ENCODE measurements around the gene ROR1.

ROR1 gene

DNA sequence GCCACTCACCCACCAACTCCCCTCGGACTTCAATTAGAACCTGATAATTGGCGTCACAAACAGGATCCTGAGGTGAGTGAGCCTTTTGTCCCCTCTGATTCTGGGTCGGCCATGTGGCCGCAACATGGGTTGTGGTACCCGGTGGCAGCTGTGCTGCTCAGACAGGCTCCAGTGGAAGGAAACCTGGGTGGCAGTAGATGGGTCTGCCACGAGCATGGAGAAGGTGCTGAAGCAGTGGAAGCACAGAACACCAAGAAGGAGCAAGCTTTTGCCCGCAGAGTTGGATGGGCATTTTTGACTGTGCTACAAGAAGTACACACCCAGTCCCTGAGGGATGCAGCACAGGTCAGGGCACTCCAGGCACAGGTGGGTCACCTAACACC lies 413.1 kb downstream of the ROR1 start:
- TF ChIP-seq, protein P1, sequence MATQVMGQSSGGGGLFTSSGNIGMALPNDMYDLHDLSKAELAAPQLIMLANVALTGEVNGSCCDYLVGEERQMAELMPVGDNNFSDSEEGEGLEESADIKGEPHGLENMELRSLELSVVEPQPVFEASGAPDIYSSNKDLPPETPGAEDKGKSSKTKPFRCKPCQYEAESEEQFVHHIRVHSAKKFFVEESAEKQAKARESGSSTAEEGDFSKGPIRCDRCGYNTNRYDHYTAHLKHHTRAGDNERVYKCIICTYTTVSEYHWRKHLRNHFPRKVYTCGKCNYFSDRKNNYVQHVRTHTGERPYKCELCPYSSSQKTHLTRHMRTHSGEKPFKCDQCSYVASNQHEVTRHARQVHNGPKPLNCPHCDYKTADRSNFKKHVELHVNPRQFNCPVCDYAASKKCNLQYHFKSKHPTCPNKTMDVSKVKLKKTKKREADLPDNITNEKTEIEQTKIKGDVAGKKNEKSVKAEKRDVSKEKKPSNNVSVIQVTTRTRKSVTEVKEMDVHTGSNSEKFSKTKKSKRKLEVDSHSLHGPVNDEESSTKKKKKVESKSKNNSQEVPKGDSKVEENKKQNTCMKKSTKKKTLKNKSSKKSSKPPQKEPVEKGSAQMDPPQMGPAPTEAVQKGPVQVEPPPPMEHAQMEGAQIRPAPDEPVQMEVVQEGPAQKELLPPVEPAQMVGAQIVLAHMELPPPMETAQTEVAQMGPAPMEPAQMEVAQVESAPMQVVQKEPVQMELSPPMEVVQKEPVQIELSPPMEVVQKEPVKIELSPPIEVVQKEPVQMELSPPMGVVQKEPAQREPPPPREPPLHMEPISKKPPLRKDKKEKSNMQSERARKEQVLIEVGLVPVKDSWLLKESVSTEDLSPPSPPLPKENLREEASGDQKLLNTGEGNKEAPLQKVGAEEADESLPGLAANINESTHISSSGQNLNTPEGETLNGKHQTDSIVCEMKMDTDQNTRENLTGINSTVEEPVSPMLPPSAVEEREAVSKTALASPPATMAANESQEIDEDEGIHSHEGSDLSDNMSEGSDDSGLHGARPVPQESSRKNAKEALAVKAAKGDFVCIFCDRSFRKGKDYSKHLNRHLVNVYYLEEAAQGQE (IDR thresholded peaks at IDR 0.05; ENCODE audit: insufficient read depth in 1 of 2, low read depth in 2 of 2, low read length in 2 of 2) = no peak
- TF ChIP-seq SIN3A (IDR thresholded peaks at IDR 0.05; ENCODE audit: borderline replicate concordance, insufficient read depth, low read length) = no peak
- no peak for TF ChIP-seq TAF1 (IDR thresholded peaks at IDR 0.05; ENCODE audit: borderline replicate concordance, insufficient read depth, low read length)
- TF ChIP-seq FOXP2 (optimal IDR thresholded peaks at IDR 0.05; ENCODE audit: borderline replicate concordance, extremely low read depth, extremely low read length, insufficient read depth) = no peak
- no peak for TF ChIP-seq POLR2AphosphoS5 (IDR thresholded peaks at IDR 0.05; ENCODE audit: low read depth, low read length)

GRCh38 chr1:64187646-64188045 lies 413.8 kb downstream of the ROR1 start:
- TF ChIP-seq, protein P1 (IDR thresholded peaks at IDR 0.05; ENCODE audit: insufficient read depth in 1 of 2, low read depth in 2 of 2, low read length in 2 of 2) = no peak
- no peak for TF ChIP-seq SIN3A (IDR thresholded peaks at IDR 0.05; ENCODE audit: borderline replicate concordance, insufficient read depth, low read length)
- no peak for TF ChIP-seq TAF1 (IDR thresholded peaks at IDR 0.05; ENCODE audit: borderline replicate concordance, insufficient read depth, low read length)
- TF ChIP-seq POLR2AphosphoS5 (IDR thresholded peaks at IDR 0.05; ENCODE audit: low read depth, low read length) = no peak
- no peak for TF ChIP-seq FOXP2 (optimal IDR thresholded peaks at IDR 0.05; ENCODE audit: borderline replicate concordance, extremely low read depth, extremely low read length, insufficient read depth)

- TF ChIP-seq, protein P1 (IDR thresholded peaks at IDR 0.05; ENCODE audit: insufficient read depth in 1 of 2, low read depth in 2 of 2, low read length in 2 of 2) = no peak
- TF ChIP-seq TAF1 (IDR thresholded peaks at IDR 0.05; ENCODE audit: borderline replicate concordance, insufficient read depth, low read length) (no peak), SIN3A (IDR thresholded peaks at IDR 0.05; ENCODE audit: borderline replicate concordance, insufficient read depth, low read length) (no peak), POLR2AphosphoS5 (IDR thresholded peaks at IDR 0.05; ENCODE audit: low read depth, low read length) (no peak), FOXP2 (optimal IDR thresholded peaks at IDR 0.05; ENCODE audit: borderline replicate concordance, extremely low read depth, extremely low read length, insufficient read depth) (no peak)
Measured at GRCh38 chr1:64192290-64192689, 418.5 kb downstream of the ROR1 start.

GRCh38 chr1:64194168-64195080 lies 420.6 kb downstream of the ROR1 start:
- TF ChIP-seq FOXP2 (optimal IDR thresholded peaks at IDR 0.05; ENCODE audit: borderline replicate concordance, extremely low read depth, extremely low read length, insufficient read depth) (no peak), TAF1 (IDR thresholded peaks at IDR 0.05; ENCODE audit: borderline replicate concordance, insufficient read depth, low read length) (no peak), SIN3A (IDR thresholded peaks at IDR 0.05; ENCODE audit: borderline replicate concordance, insufficient read depth, low read length) (no peak), POLR2AphosphoS5 (IDR thresholded peaks at IDR 0.05; ENCODE audit: low read depth, low read length) (no peak)
- TF ChIP-seq, protein P1 (IDR thresholded peaks at IDR 0.05; ENCODE audit: insufficient read depth in 1 of 2, low read depth in 2 of 2, low read length in 2 of 2) = no peak
